HepG2 (cell line): Measurements from ENCODE around the gene PEBP1. TPM values are rescaled to one million over a fixed set of nuclear protein-coding genes. Genes with fewer than 3 reads are reported as not detected.
A peak's percentile ranks its signal among the peaks of the same experiment; 100 is the strongest.

Experiments used
- HNF4G ChIP-seq, 2 experiments: sonication (generic) in 1 of 2; formaldehyde crosslinking in 1 of 2; IDR thresholded peaks; 2 replicates each; pipeline versions ENCODE4 v1.4.0 to v1.6.1; 2011 to 2020; ENCODE audit warnings: borderline replicate concordance in 2 of 2, low read depth in 2 of 2, mild to moderate bottlenecking in 2 of 2, low read length in 1 of 2, missing genetic modification reagents in 1 of 2, moderate library complexity in 1 of 2
- KIAA2018 ChIP-seq: sonication (generic); formaldehyde crosslinking; IDR thresholded peaks from 2 replicates; pipeline ENCODE4 v1.5.0; 2020; ENCODE audit warnings: mild to moderate bottlenecking, missing genetic modification reagents, borderline replicate concordance
- polyA plus RNA-seq, 8 experiments: library from polyadenylated mRNA; depleted of rRNA in 3 of 8; stranded (reverse) in 7 of 8; unstranded in 1 of 8; fragments of >200 nt; fragmentation: Illumina TruSeq in 4 of 8; extraction: Trizol in 4 of 8; gene quantifications; 2 replicates each; pipeline versions ENCODE4 v1.2.1 to v1.2.3, GENCODE V29; 2011 to 2016; ENCODE audit warnings: low read depth in 4 of 8, missing spikeins in 1 of 8, mixed read lengths in 1 of 8; ENCODE audit not compliant: insufficient read depth in 1 of 8
- total RNA-seq, 5 experiments: library from RNA; depleted of rRNA; stranded (reverse); fragments of >200 nt; fragmentation: Illumina TruSeq; extraction: Trizol; gene quantifications; 2 replicates each; pipeline ENCODE4 v1.2.3, GENCODE V29; 2016; ENCODE audit warnings: low read depth in 1 of 5
- TF ChIP-seq, protein P1 (sequence below): IDR thresholded peaks from 2 replicates; pipeline ENCODE4 v1.6.1; 2016; ENCODE audit warnings: low read depth, missing genetic modification reagents, missing compliant biosample characterization
- TF ChIP-seq, protein P2 (sequence below): sonication (generic); formaldehyde crosslinking; IDR thresholded peaks from 2 replicates; pipeline ENCODE4 v1.5.1; 2020; ENCODE audit warnings: mild to moderate bottlenecking, missing genetic modification reagents
- TF ChIP-seq, protein P3 (sequence below): sonication (generic); IDR thresholded peaks from 2 replicates; pipeline ENCODE4 v1.6.1; 2016; ENCODE audit warnings: low read depth, borderline replicate concordance
- TF ChIP-seq, protein P4 (sequence below): sonication (generic); formaldehyde crosslinking; IDR thresholded peaks from 2 replicates; pipeline ENCODE4 v1.4.0; 2020; ENCODE audit warnings: low read depth, mild to moderate bottlenecking, missing genetic modification reagents

Gene PEBP1
- total and polyA plus RNA-seq, 2 of the 13 experiments (the other 11 are each of a cell fraction or from before 2014, with no cell fraction given): 538 to 1,505 TPM

- TF ChIP-seq, protein P1, sequence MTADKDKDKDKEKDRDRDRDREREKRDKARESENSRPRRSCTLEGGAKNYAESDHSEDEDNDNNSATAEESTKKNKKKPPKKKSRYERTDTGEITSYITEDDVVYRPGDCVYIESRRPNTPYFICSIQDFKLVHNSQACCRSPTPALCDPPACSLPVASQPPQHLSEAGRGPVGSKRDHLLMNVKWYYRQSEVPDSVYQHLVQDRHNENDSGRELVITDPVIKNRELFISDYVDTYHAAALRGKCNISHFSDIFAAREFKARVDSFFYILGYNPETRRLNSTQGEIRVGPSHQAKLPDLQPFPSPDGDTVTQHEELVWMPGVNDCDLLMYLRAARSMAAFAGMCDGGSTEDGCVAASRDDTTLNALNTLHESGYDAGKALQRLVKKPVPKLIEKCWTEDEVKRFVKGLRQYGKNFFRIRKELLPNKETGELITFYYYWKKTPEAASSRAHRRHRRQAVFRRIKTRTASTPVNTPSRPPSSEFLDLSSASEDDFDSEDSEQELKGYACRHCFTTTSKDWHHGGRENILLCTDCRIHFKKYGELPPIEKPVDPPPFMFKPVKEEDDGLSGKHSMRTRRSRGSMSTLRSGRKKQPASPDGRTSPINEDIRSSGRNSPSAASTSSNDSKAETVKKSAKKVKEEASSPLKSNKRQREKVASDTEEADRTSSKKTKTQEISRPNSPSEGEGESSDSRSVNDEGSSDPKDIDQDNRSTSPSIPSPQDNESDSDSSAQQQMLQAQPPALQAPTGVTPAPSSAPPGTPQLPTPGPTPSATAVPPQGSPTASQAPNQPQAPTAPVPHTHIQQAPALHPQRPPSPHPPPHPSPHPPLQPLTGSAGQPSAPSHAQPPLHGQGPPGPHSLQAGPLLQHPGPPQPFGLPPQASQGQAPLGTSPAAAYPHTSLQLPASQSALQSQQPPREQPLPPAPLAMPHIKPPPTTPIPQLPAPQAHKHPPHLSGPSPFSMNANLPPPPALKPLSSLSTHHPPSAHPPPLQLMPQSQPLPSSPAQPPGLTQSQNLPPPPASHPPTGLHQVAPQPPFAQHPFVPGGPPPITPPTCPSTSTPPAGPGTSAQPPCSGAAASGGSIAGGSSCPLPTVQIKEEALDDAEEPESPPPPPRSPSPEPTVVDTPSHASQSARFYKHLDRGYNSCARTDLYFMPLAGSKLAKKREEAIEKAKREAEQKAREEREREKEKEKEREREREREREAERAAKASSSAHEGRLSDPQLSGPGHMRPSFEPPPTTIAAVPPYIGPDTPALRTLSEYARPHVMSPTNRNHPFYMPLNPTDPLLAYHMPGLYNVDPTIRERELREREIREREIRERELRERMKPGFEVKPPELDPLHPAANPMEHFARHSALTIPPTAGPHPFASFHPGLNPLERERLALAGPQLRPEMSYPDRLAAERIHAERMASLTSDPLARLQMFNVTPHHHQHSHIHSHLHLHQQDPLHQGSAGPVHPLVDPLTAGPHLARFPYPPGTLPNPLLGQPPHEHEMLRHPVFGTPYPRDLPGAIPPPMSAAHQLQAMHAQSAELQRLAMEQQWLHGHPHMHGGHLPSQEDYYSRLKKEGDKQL (CRISPR knock-in tag): peak; percentile 38; the same call in 1 of the 2 replicates
- no peak for TF ChIP-seq KIAA2018 (CRISPR knock-in tag)
- TF ChIP-seq HNF4G (IDR thresholded peaks at IDR 0.05; ENCODE audit: borderline replicate concordance, low read depth, low read length): peak; percentile 55; the same call in 1 of the 2 replicates
- TF ChIP-seq HNF4G (CRISPR knock-in tag; IDR thresholded peaks at IDR 0.05; ENCODE audit: borderline replicate concordance, low read depth): peak; percentile 71; the same call in 1 of the 2 replicates
- TF ChIP-seq, protein P2, sequence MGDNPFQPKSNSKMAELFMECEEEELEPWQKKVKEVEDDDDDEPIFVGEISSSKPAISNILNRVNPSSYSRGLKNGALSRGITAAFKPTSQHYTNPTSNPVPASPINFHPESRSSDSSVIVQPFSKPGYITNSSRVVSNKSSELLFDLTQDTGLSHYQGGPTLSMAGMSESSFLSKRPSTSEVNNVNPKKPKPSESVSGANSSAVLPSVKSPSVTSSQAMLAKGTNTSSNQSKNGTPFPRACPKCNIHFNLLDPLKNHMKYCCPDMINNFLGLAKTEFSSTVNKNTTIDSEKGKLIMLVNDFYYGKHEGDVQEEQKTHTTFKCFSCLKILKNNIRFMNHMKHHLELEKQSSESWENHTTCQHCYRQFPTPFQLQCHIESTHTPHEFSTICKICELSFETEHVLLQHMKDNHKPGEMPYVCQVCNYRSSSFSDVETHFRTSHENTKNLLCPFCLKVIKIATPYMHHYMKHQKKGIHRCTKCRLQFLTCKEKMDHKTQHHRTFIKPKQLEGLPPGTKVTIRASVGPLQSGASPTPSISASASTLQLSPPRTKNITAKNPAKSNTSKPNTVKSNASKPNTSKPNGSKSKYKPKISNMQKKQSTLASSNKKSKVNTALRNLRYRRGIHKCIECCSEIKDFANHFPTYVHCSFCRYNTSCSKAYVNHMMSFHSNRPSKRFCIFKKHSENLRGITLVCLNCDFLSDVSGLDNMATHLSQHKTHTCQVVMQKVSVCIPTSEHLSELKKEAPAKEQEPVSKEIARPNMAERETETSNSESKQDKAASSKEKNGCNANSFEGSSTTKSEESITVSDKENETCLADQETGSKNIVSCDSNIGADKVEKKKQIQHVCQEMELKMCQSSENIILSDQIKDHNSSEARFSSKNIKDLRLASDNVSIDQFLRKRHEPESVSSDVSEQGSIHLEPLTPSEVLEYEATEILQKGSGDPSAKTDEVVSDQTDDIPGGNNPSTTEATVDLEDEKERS: 0 out of 2 replicates have a peak, but pooled peaks have one; percentile 50
- TF ChIP-seq, protein P3, sequence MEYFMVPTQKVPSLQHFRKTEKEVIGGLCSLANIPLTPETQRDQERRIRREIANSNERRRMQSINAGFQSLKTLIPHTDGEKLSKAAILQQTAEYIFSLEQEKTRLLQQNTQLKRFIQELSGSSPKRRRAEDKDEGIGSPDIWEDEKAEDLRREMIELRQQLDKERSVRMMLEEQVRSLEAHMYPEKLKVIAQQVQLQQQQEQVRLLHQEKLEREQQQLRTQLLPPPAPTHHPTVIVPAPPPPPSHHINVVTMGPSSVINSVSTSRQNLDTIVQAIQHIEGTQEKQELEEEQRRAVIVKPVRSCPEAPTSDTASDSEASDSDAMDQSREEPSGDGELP: no peak
- TF ChIP-seq, protein P4, sequence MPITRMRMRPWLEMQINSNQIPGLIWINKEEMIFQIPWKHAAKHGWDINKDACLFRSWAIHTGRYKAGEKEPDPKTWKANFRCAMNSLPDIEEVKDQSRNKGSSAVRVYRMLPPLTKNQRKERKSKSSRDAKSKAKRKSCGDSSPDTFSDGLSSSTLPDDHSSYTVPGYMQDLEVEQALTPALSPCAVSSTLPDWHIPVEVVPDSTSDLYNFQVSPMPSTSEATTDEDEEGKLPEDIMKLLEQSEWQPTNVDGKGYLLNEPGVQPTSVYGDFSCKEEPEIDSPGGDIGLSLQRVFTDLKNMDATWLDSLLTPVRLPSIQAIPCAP: no peak
Measured at GRCh38 chr12:118126119-118126757, 9.7 kb upstream of the PEBP1 start (continued).
